Nephron progenitor cell (in vitro differentiated cells): ENCODE data around the gene RAPGEF1.
A peak's percentile ranks its signal among the peaks of the same experiment; 100 is the strongest.
"Not testable (repeated sequence)": the region's sequence is repeated elsewhere in the genome, so short reads cannot be mapped to it uniquely, and the experiment has no call there.

Source experiments
- DNase-seq: peaks from one replicate; pipeline ENCODE4 v3.0.0; 2021
- H3K27ac Mint-ChIP-seq: 2 replicates; pipeline ENCODE4 v1.8.0; 2021; ENCODE audit warnings: mild to moderate bottlenecking, moderate library complexity, mixed read lengths
- H3K27me3 Mint-ChIP-seq: 2 replicates; pipeline ENCODE4 v1.8.0; 2021; ENCODE audit warnings: mild to moderate bottlenecking, low read depth, mixed read lengths; ENCODE audit not compliant: poor library complexity
- H3K36me3 Mint-ChIP-seq: 2 replicates; pipeline ENCODE4 v1.8.0; 2021; ENCODE audit warnings: low read depth, mixed read lengths
- H3K4me1 Mint-ChIP-seq: 2 replicates; pipeline ENCODE4 v1.8.0; 2021; ENCODE audit warnings: mixed read lengths
- H3K4me3 Mint-ChIP-seq: 2 replicates; pipeline ENCODE4 v1.8.0; 2021; ENCODE audit warnings: mild to moderate bottlenecking, moderate library complexity, mixed read lengths
- H3K9me3 Mint-ChIP-seq: 2 replicates; pipeline ENCODE4 v1.8.0; 2021; ENCODE audit warnings: mild to moderate bottlenecking, moderate library complexity, mixed read lengths
- CTCF ChIP-seq: fragments of 200-600 bp; sonication (generic); IDR thresholded peaks from 2 replicates; pipeline ENCODE4 v1.5.0; 2021; ENCODE audit warnings: antibody characterized with exemption

RAPGEF1 gene

GRCh38 chr9:131712151-131712716 lies 27.6 kb downstream of the RAPGEF1 start:
- Mint-ChIP-seq H3K4me3 (no peak overlapping the region), H3K36me3 (peaks cover 6% of the 10 kb centered on the region), H3K4me1 (peaks cover 47% of the 10 kb centered on the region), H3K27me3 (no peaks in the 10 kb centered on the region), H3K27ac (no peak overlapping the region), H3K9me3 (no peaks in the 10 kb centered on the region)
- DNase-seq = no peak
- TF ChIP-seq CTCF = no peak

GRCh38 chr9:131709771-131710431 lies 30.0 kb downstream of the RAPGEF1 start:
- H3K36me3 Mint-ChIP-seq = peaks cover 1% of the 10 kb centered on the region
- peaks cover 57% of the 10 kb centered on the region for H3K4me1 Mint-ChIP-seq
- no peaks in the 10 kb centered on the region for H3K27me3 Mint-ChIP-seq
- no peak overlapping the region for H3K4me3 Mint-ChIP-seq
- TF ChIP-seq CTCF = no peak
- H3K27ac Mint-ChIP-seq = peak overlapping the region; percentile 85
- no peaks in the 10 kb centered on the region for H3K9me3 Mint-ChIP-seq
- no peak for DNase-seq

- not testable (repeated sequence) for H3K27me3 Mint-ChIP-seq, H3K36me3 Mint-ChIP-seq, H3K4me3 Mint-ChIP-seq, H3K9me3 Mint-ChIP-seq
- peak overlapping the region; percentile 85 for H3K27ac Mint-ChIP-seq
- DNase-seq = peak; percentile 9
- H3K4me1 Mint-ChIP-seq = peaks cover 58% of the 10 kb centered on the region
Observed at GRCh38 chr9:131709010-131709770, 30.7 kb downstream of the RAPGEF1 start.

- H3K27me3 Mint-ChIP-seq = no peaks in the 10 kb centered on the region
- H3K9me3 Mint-ChIP-seq = no peaks in the 10 kb centered on the region
- H3K36me3 Mint-ChIP-seq = no peaks in the 10 kb centered on the region
- DNase-seq = no peak
- no peak overlapping the region for H3K4me3 Mint-ChIP-seq
- no peak for TF ChIP-seq CTCF
- peak overlapping the region; percentile 59 for H3K27ac Mint-ChIP-seq
- H3K4me1 Mint-ChIP-seq = peaks cover 56% of the 10 kb centered on the region
Observed at GRCh38 chr9:131708226-131709002, 31.5 kb downstream of the RAPGEF1 start.

- H3K4me3 Mint-ChIP-seq = no peak overlapping the region
- no peaks in the 10 kb centered on the region for H3K27me3 Mint-ChIP-seq
- H3K4me1 Mint-ChIP-seq = peaks cover 49% of the 10 kb centered on the region
- no peaks in the 10 kb centered on the region for H3K36me3 Mint-ChIP-seq
- no peak for TF ChIP-seq CTCF
- H3K27ac Mint-ChIP-seq = no peak overlapping the region
- no peak for DNase-seq
- no peaks in the 10 kb centered on the region for H3K9me3 Mint-ChIP-seq
Observed at GRCh38 chr9:131707733-131708157, 32.1 kb downstream of the RAPGEF1 start.

- H3K4me1 Mint-ChIP-seq = peaks cover 48% of the 10 kb centered on the region
- H3K27ac Mint-ChIP-seq = no peak overlapping the region
- H3K4me3 Mint-ChIP-seq = no peak overlapping the region
- no peak for TF ChIP-seq CTCF
- no peaks in the 10 kb centered on the region for H3K36me3 Mint-ChIP-seq
- H3K9me3 Mint-ChIP-seq = no peaks in the 10 kb centered on the region
- no peak for DNase-seq
- no peaks in the 10 kb centered on the region for H3K27me3 Mint-ChIP-seq
Observed at GRCh38 chr9:131707050-131707449, 32.8 kb downstream of the RAPGEF1 start.
